Measurements from ENCODE around the gene TSPAN17. TPM values are rescaled to one million over a fixed set of nuclear protein-coding genes. Genes with fewer than 3 reads are reported as not detected.

Gene TSPAN17
- total and polyA plus RNA-seq, 10 of the 15 experiments (the other 5 are each of a cell fraction or from before 2014, with no cell fraction given): 0.24 to 17.1 (median 10.4) TPM

DNA sequence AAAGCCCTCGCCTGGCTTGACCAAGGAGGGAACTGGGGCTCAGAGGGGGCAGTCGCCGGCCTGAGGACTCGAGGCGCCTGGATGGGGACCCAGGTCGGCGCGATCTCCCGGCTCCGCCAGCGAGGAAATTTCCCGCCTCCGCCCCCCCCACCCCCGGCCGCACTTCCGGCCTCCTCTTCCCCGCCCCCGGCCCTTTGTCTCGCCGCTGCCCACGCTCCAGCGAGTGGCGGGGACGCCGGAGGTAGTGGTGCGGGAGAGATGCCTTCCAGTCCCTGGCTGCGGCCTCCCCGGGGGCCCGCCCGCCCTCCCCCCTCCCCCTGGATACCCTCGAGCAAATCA, 36.9 kb upstream of the TSPAN17 start:
- CTCF ChIA-PET: interaction anchor here (0.6 kb wide), 1 partner anchor 50 kb away, joined by 3 read pairs; no protein-coding TSS in a partner anchor
- ATAC-seq: peak; percentile 23
- no peaks in the 10 kb centered on the region for H4K20me1 ChIP-seq (ENCODE audit: control insufficient read depth, insufficient read depth)
- H3K79me2 ChIP-seq (ENCODE audit: control insufficient read depth, insufficient read depth, low read length): no peaks in the 10 kb centered on the region; the same call in 1 of the 2 replicates
- RAD21 ChIA-PET (ENCODE audit: unreplicated experiment): no interaction called here
- H3K27me3 ChIP-seq (replicated peaks in 1 of 2; ENCODE audit: control insufficient read depth in 2 of 2, insufficient read depth in 2 of 2, low read length in 1 of 2): no peaks in the 10 kb centered on the region
- peak overlapping the region; percentile 86 for H3K4me2 ChIP-seq (ENCODE audit: control insufficient read depth, insufficient read depth)
- DNase-seq (ENCODE audit: low read depth, low spot score): no peak
- intact Hi-C loops (cut with micrococcal nuclease; ENCODE audit: unreplicated experiment): no loop called here
- peak overlapping the region; percentile 83 for H2AFZ ChIP-seq (ENCODE audit: control insufficient read depth, low read depth, low read length)
- H3K4me1 ChIP-seq (ENCODE audit: control insufficient read depth, insufficient read depth, low read length): peaks cover 12% of the 10 kb centered on the region
- TF ChIP-seq ZNF622 (IDR thresholded peaks at IDR 0.05) (no peak), EED (IDR thresholded peaks at IDR 0.05; ENCODE audit: low read depth) (no peak), EGR1 (IDR thresholded peaks at IDR 0.05; ENCODE audit: borderline replicate concordance in 1 of 2, low read depth in 2 of 2, low read length in 2 of 2) (peak in 1 of 2 experiments; percentile 74; a peak in 2 of 3 replicates)
- no peaks in the 10 kb centered on the region for H3K36me3 ChIP-seq (ENCODE audit: control insufficient read depth in 2 of 2, insufficient read depth in 2 of 2, low read length in 1 of 2)
- peak overlapping the region; percentile 74; the same call in 1 of the 2 replicates for H3K4me3 ChIP-seq
- BruUV-seq (replicated peaks): no TSS peak
- in situ Hi-C loops (cut with MboI): no loop called here
- POLR2A ChIA-PET: no interaction called here
- peak overlapping the region; percentile 58; the same call in 1 of the 2 replicates for H3K9ac ChIP-seq (ENCODE audit: control insufficient read depth, insufficient read depth, low read length)
- no peak overlapping the region for H3K27ac ChIP-seq (ENCODE audit: control insufficient read depth, insufficient read depth)
- no peaks in the 10 kb centered on the region for H3K9me3 ChIP-seq (replicated peaks; ENCODE audit: control insufficient read depth, insufficient read depth, low read length)
- SMC1A ChIA-PET (ENCODE audit: uncharacterized antibody, unreplicated experiment): no interaction called here
- FAIRE-seq: no peak
- 4% methylated on average over 10 of the region's 31 CpGs for WGBS (ENCODE audit: insufficient coverage, insufficient replicate concordance, low lambda C conversion rate, missing lambda C conversion rate)

DNA sequence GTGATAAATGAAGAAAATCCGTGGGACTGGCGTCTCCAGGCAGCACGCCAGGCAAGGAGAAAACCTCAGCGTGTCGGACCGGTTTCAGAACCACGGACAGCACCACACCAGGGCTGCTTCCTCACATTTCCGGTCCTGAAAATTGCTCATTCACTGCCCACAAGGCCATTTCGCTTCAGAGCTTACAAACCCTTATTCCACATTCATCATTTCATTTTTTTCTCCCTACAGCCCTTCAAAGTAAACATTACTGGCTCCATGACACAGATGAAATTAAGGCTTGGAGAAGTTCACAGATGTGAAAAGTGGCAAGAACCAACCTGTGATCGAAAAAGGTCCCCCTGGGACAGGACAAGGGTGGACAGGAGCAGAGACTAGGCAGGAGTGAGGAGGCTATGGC, 35.8 kb upstream of the TSPAN17 start:
- no peak overlapping the region for H3K4me3 ChIP-seq
- no peak for ATAC-seq
- FAIRE-seq: no peak
- no peaks in the 10 kb centered on the region; a peak in 1 of 4 replicates for H3K27me3 ChIP-seq (replicated peaks in 1 of 2; ENCODE audit: control insufficient read depth in 2 of 2, insufficient read depth in 2 of 2, low read length in 1 of 2)
- H3K9ac ChIP-seq (ENCODE audit: control insufficient read depth, insufficient read depth, low read length): no peak overlapping the region
- H3K36me3 ChIP-seq (ENCODE audit: control insufficient read depth in 2 of 2, insufficient read depth in 2 of 2, low read length in 1 of 2): no peaks in the 10 kb centered on the region
- ChIA-PET RAD21 (ENCODE audit: unreplicated experiment) (no interaction called here), CTCF (no interaction called here), POLR2A (no interaction called here), SMC1A (ENCODE audit: uncharacterized antibody, unreplicated experiment) (no interaction called here)
- DNase-seq (ENCODE audit: low read depth, low spot score): no peak
- intact Hi-C loops (cut with micrococcal nuclease; ENCODE audit: unreplicated experiment): no loop called here
- no peaks in the 10 kb centered on the region for H4K20me1 ChIP-seq (ENCODE audit: control insufficient read depth, insufficient read depth)
- 15% methylated on average over 10 of the region's 10 CpGs for WGBS (ENCODE audit: insufficient coverage, insufficient replicate concordance, low lambda C conversion rate, missing lambda C conversion rate)
- no peak overlapping the region for H2AFZ ChIP-seq (ENCODE audit: control insufficient read depth, low read depth, low read length)
- no peak overlapping the region for H3K4me2 ChIP-seq (ENCODE audit: control insufficient read depth, insufficient read depth)
- in situ Hi-C loops (cut with MboI): no loop called here
- TF ChIP-seq CEBPB (IDR thresholded peaks at IDR 0.05; ENCODE audit: borderline replicate concordance in 1 of 2, low read depth in 2 of 2, low read length in 2 of 2): no peak
- TF ChIP-seq, protein P1, sequence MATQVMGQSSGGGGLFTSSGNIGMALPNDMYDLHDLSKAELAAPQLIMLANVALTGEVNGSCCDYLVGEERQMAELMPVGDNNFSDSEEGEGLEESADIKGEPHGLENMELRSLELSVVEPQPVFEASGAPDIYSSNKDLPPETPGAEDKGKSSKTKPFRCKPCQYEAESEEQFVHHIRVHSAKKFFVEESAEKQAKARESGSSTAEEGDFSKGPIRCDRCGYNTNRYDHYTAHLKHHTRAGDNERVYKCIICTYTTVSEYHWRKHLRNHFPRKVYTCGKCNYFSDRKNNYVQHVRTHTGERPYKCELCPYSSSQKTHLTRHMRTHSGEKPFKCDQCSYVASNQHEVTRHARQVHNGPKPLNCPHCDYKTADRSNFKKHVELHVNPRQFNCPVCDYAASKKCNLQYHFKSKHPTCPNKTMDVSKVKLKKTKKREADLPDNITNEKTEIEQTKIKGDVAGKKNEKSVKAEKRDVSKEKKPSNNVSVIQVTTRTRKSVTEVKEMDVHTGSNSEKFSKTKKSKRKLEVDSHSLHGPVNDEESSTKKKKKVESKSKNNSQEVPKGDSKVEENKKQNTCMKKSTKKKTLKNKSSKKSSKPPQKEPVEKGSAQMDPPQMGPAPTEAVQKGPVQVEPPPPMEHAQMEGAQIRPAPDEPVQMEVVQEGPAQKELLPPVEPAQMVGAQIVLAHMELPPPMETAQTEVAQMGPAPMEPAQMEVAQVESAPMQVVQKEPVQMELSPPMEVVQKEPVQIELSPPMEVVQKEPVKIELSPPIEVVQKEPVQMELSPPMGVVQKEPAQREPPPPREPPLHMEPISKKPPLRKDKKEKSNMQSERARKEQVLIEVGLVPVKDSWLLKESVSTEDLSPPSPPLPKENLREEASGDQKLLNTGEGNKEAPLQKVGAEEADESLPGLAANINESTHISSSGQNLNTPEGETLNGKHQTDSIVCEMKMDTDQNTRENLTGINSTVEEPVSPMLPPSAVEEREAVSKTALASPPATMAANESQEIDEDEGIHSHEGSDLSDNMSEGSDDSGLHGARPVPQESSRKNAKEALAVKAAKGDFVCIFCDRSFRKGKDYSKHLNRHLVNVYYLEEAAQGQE (IDR thresholded peaks at IDR 0.05; ENCODE audit: low read depth, low read length): peak; percentile 97
- TF ChIP-seq NBN (IDR thresholded peaks at IDR 0.05): no peak
- TF ChIP-seq, protein P2, sequence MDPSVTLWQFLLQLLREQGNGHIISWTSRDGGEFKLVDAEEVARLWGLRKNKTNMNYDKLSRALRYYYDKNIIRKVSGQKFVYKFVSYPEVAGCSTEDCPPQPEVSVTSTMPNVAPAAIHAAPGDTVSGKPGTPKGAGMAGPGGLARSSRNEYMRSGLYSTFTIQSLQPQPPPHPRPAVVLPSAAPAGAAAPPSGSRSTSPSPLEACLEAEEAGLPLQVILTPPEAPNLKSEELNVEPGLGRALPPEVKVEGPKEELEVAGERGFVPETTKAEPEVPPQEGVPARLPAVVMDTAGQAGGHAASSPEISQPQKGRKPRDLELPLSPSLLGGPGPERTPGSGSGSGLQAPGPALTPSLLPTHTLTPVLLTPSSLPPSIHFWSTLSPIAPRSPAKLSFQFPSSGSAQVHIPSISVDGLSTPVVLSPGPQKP (IDR thresholded peaks at IDR 0.05; ENCODE audit: low read depth, low read length): 0 out of 2 replicates have a peak, but pooled peaks have one; percentile 18
- peak in 1 of 2 experiments; percentile 46; a peak in 1 of 4 replicates for TF ChIP-seq ETV6 (conservative IDR thresholded peaks at IDR 0.05 in 1 of 2, IDR thresholded peaks at IDR 0.05 in 1 of 2; ENCODE audit: borderline replicate concordance in 1 of 2, low read depth in 1 of 2)
- peak; percentile 68; the same call in 1 of the 2 replicates for TF ChIP-seq SIN3A (IDR thresholded peaks at IDR 0.05; ENCODE audit: low read depth, low read length)
- 0 out of 2 replicates have a peak, but pooled peaks have one; percentile 19 for TF ChIP-seq IRF4 (IDR thresholded peaks at IDR 0.05; ENCODE audit: low read depth, low read length)
- TF ChIP-seq MXI1 (IDR thresholded peaks at IDR 0.05; ENCODE audit: low read depth, low read length): peak; percentile 55; the same call in 1 of the 2 replicates
- TF ChIP-seq KDM1A (IDR thresholded peaks at IDR 0.05; ENCODE audit: borderline replicate concordance): no peak
- no peak overlapping the region for H3K27ac ChIP-seq (ENCODE audit: control insufficient read depth, insufficient read depth)
- no TSS peak for BruUV-seq (replicated peaks)
- no peaks in the 10 kb centered on the region for H3K9me3 ChIP-seq (replicated peaks; ENCODE audit: control insufficient read depth, insufficient read depth, low read length)
- no peaks in the 10 kb centered on the region; the same call in 1 of the 2 replicates for H3K79me2 ChIP-seq (ENCODE audit: control insufficient read depth, insufficient read depth, low read length)
- peaks cover 12% of the 10 kb centered on the region for H3K4me1 ChIP-seq (ENCODE audit: control insufficient read depth, insufficient read depth, low read length)
